Cardiac muscle cell (in vitro differentiated cells and primary cell): ENCODE measurements around the gene TMEM45A. TPM values are rescaled to one million over a fixed set of nuclear protein-coding genes. Genes with fewer than 3 reads are reported as not detected.

ENCODE experiments used
- DNase-seq, 2 donors: peaks; one replicate each; pipeline versions ENCODE4 v3.0.0 to v3.0.0-alpha.2; 2010 to 2017; ENCODE audit warnings: low read depth in 1 of 2, low spot score in 1 of 2
- H3K27ac ChIP-seq: fragments of 200-600 bp; sonication (generic); 2 replicates; pipeline ENCODE4 v1.5.1; 2016
- H3K27me3 ChIP-seq: fragments of 200-600 bp; sonication (generic); 2 replicates; pipeline ENCODE4 v1.6.0; 2016; ENCODE audit warnings: control low read depth
- H3K36me3 ChIP-seq: fragments of 200-600 bp; sonication (generic); 2 replicates; pipeline ENCODE4 v1.5.1; 2016; ENCODE audit warnings: control low read depth
- H3K4me1 ChIP-seq: fragments of 200-600 bp; sonication (generic); 2 replicates; pipeline ENCODE4 v1.8.1; 2017; ENCODE audit warnings: low read depth, mild to moderate bottlenecking, mixed run types
- H3K4me3 ChIP-seq: fragments of 200-600 bp; sonication (generic); 2 replicates; pipeline ENCODE4 v1.5.1; 2016; ENCODE audit warnings: mild to moderate bottlenecking
- H3K9me3 ChIP-seq: fragments of 200-600 bp; sonication (generic); 2 replicates; pipeline ENCODE4 v1.5.1; 2017; ENCODE audit warnings: low read depth, mild to moderate bottlenecking, control low read depth
- CTCF ChIP-seq: IDR thresholded peaks from 2 replicates; pipeline ENCODE4 v1.5.1; 2012; ENCODE audit warnings: low read depth, mild to moderate bottlenecking, low read length
- polyA plus RNA-seq: library from polyadenylated mRNA; unstranded; fragments of >200 nt; fragmentation: Nextera tagmentation; extraction: Ambion mirVana; gene quantifications from 2 replicates; pipeline ENCODE4 v1.2.1, GENCODE V29; 2016
- total RNA-seq: library from RNA; depleted of rRNA; stranded (reverse); fragments of >200 nt; gene quantifications from 2 replicates; pipeline ENCODE4 v1.2.3, GENCODE V29; 2016

TMEM45A gene
- total and polyA plus RNA-seq, 2 experiments from 2014 or later, result 37.6 to 96.3 TPM

GRCh38 chr3:100526613-100527346 lies 34.4 kb downstream of the TMEM45A start:
- no peak overlapping the region for H3K4me3 ChIP-seq
- no peaks in the 10 kb centered on the region for H3K27me3 ChIP-seq
- H3K36me3 ChIP-seq, result peaks cover 10% of the 10 kb centered on the region
- no peaks in the 10 kb centered on the region for H3K9me3 ChIP-seq
- TF ChIP-seq CTCF, result no peak
- DNase-seq, result no peak
- H3K4me1 ChIP-seq, result peaks cover 9% of the 10 kb centered on the region
- H3K27ac ChIP-seq, result peak overlapping the region; percentile 73

- no peak for TF ChIP-seq CTCF
- Histone ChIP-seq H3K4me3 (no peak overlapping the region), H3K27me3 (no peaks in the 10 kb centered on the region), H3K27ac (no peak overlapping the region), H3K36me3 (peaks cover 10% of the 10 kb centered on the region), H3K9me3 (no peaks in the 10 kb centered on the region), H3K4me1 (peaks cover 9% of the 10 kb centered on the region)
- DNase-seq, result no peak
These were observed 34.9 kb downstream of the TMEM45A start for GRCh38 chr3:100527347-100527735.

- no peak for DNase-seq
- H3K27me3 ChIP-seq, result no peaks in the 10 kb centered on the region
- H3K9me3 ChIP-seq, result no peaks in the 10 kb centered on the region
- TF ChIP-seq CTCF, result no peak
- no peak overlapping the region for H3K27ac ChIP-seq
- H3K4me3 ChIP-seq, result no peak overlapping the region
- H3K4me1 ChIP-seq, result peaks cover 7% of the 10 kb centered on the region
- H3K36me3 ChIP-seq, result peaks cover 2% of the 10 kb centered on the region
These were observed 38.7 kb downstream of the TMEM45A start for GRCh38 chr3:100531093-100531492.

- Histone ChIP-seq H3K36me3 (peaks cover 2% of the 10 kb centered on the region), H3K4me1 (no peaks in the 10 kb centered on the region), H3K27ac (no peak overlapping the region), H3K27me3 (no peaks in the 10 kb centered on the region), H3K9me3 (no peaks in the 10 kb centered on the region), H3K4me3 (no peak overlapping the region)
- TF ChIP-seq CTCF, result no peak
- DNase-seq, result no peak
These were observed 40.0 kb downstream of the TMEM45A start for GRCh38 chr3:100532411-100532810.

- TF ChIP-seq CTCF, result no peak
- no peak overlapping the region for H3K27ac ChIP-seq
These were observed 40.8 kb downstream of the TMEM45A start for GRCh38 chr3:100533176-100533575.

More at GRCh38 chr3:100533176-100533575, 40.8 kb downstream of the TMEM45A start:
- Histone ChIP-seq H3K4me3 (no peak overlapping the region), H3K27me3 (no peaks in the 10 kb centered on the region), H3K4me1 (no peaks in the 10 kb centered on the region), H3K9me3 (no peaks in the 10 kb centered on the region), H3K36me3 (no peaks in the 10 kb centered on the region)
- no peak for DNase-seq
